HTR-8/SVneo (cell line): ENCODE results near the gene MAGI2.

Experiments
- DNase-seq: peaks from one replicate; pipeline ENCODE4 v3.0.0; 2011; ENCODE audit warnings: low spot score, mixed read lengths; ENCODE audit not compliant: insufficient read length
- FAIRE-seq: peaks from 2 replicates; lab custom pipeline; 2011; peaks lifted over from hg19 to GRCh38; lab: Jason Lieb, UNC

MAGI2 gene

GRCh38 chr7:78168865-78169264, 1284.6 kb downstream of the MAGI2 start:
- FAIRE-seq, result no peak

GRCh38 chr7:78167860-78168259, 1285.6 kb downstream of the MAGI2 start:
- no peak for FAIRE-seq

More at GRCh38 chr7:78168865-78169264, 1284.6 kb downstream of the MAGI2 start:
- no peak for DNase-seq

DNA sequence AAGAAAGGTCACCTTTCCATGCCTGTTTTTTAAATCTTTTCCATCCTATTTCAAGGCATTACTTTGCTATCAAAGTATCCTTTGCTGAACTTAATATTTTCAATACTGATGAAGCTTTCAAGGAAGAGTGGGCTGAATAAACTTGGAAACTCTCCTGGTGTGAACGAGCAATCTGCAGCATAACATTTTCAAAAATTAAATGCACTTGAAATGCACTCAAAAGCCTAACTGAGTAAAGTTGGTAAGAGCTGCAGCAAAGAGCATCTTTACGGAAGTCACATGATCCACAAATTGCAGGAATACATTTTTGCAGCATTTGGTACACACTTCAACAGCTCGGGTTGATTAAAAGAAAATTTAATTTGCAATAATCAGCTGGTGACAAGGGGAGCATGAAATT, 1287.6 kb downstream of the MAGI2 start:
- FAIRE-seq (no peak), DNase-seq (no peak)

More at GRCh38 chr7:78167860-78168259, 1285.6 kb downstream of the MAGI2 start:
- DNase-seq, result no peak

GRCh38 chr7:78165454-78165853, 1288.0 kb downstream of the MAGI2 start:
- DNase-seq (no peak), FAIRE-seq (no peak)

DNA sequence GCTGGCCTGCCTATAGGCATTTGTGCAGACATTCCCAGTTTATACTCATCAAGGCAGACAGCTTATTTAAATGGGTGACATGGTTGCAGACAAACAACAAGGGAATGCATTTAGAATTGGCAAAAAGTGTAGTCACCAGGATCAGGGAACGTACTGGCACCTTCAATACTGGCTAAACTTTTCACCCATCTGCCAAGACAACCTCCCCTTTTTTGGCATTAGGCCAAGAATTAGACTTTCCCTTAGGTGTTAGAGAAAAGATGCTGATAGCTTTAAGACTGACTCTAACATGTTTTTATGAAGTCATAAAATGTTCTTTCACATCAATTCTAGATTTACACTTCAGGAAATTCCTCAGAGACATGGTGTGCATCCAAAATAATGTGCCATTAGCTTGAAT, 1289.0 kb downstream of the MAGI2 start:
- DNase-seq (no peak), FAIRE-seq (no peak)

- FAIRE-seq, result no peak
- DNase-seq, result no peak
Measured at GRCh38 chr7:78161781-78162180, 1291.7 kb downstream of the MAGI2 start.

- no peak for FAIRE-seq
- DNase-seq, result no peak
Measured at GRCh38 chr7:78159545-78159944, 1293.9 kb downstream of the MAGI2 start.

- FAIRE-seq (no peak), DNase-seq (no peak)
Measured at GRCh38 chr7:78153285-78153684, 1300.2 kb downstream of the MAGI2 start.

- no peak for DNase-seq
- FAIRE-seq, result no peak
Measured at GRCh38 chr7:78151229-78151628, 1302.2 kb downstream of the MAGI2 start.

- FAIRE-seq (no peak), DNase-seq (no peak)
Measured at GRCh38 chr7:78149787-78150186, 1303.7 kb downstream of the MAGI2 start.

GRCh38 chr7:78148166-78148894, 1305.1 kb downstream of the MAGI2 start:
- DNase-seq, result no peak
- FAIRE-seq, result no peak

DNA sequence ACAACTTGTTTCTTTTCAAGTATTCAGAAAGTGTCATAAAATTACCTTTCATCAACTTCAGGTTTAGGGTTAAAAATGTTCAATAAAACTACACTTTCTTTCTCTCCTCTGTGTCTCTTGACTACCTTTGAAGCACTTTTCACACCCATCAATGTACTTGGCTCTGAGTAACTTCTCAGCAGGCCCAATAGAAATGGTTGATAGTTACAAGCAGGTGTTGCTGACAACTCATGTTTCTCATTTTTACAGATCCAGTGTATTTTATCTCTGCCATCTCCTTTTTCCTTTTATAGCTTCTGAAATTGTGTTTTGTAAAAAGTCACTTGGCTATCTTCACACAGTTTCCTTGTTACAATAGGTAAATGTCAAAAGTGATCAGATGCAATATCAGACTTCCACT, 1306.9 kb downstream of the MAGI2 start:
- DNase-seq (no peak), FAIRE-seq (no peak)

DNA sequence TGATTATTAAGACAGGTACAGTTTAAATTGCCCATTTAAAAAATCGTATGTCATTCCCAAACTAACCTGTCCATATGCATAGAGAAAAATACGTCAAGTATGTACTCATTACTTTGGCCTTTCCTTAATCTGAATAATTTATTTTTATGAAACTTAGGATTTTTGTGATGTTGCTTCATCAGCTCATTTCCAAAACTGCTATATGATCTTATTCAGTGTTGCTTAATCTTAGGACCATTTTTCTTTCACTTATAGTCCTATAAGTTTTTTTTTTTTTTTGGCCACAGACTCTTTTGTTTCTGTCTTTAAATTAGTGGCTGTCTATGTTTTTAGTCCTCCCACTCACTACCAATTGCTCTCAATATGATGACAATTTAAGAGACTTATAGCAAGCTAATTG, 1309.8 kb downstream of the MAGI2 start:
- FAIRE-seq, result no peak
- DNase-seq, result no peak

GRCh38 chr7:78141522-78142281, 1311.8 kb downstream of the MAGI2 start:
- FAIRE-seq, result no peak

GRCh38 chr7:78140109-78140508, 1313.4 kb downstream of the MAGI2 start:
- no peak for FAIRE-seq

More at GRCh38 chr7:78141522-78142281, 1311.8 kb downstream of the MAGI2 start:
- DNase-seq, result no peak

DNA sequence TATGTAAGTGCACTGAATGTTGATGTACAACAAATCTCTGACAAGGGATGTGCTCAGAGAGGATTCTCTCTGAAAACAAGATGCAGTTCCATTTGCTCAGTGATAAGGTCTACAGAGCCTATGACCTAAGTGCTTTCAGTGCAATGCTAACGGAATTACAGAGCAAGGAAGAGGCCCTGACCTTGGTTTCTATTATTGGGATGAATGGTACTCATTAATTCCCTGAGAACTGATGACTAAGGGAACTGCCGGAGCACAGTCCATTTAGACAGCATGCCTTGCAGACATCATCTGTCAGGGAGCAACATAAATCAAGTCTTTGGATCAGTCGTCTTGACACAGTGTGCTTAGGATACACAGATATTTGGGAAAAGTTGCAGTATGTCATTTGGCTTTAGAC, 1314.1 kb downstream of the MAGI2 start:
- FAIRE-seq (no peak), DNase-seq (peak; percentile 17)

More at GRCh38 chr7:78140109-78140508, 1313.4 kb downstream of the MAGI2 start:
- no peak for DNase-seq

DNA sequence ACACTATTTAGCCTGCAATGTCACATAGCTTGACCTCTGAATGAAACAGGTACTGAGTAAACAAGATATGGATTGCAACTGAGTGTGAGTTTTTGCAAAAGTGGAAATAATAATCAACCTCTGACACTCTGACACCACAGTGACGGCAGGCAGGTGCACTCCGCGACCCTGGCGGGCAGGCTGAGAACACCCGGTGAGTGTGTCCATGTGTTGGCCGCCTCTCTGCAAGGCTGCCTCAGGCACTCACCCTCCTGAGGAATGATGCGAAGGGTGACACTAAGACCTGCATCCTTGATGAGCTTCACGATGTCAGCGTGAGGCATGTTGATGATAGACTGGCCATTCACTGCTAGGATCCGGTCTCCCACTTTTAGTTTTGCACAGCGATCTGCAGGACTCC, 1318.7 kb downstream of the MAGI2 start:
- FAIRE-seq, result no peak
- DNase-seq, result no peak

GRCh38 chr7:78134256-78134655, 1319.2 kb downstream of the MAGI2 start:
- DNase-seq, result peak; percentile 21

GRCh38 chr7:78130446-78131215, 1322.8 kb downstream of the MAGI2 start:
- no peak for DNase-seq
- no peak for FAIRE-seq

More at GRCh38 chr7:78134256-78134655, 1319.2 kb downstream of the MAGI2 start:
- no peak for FAIRE-seq

DNA sequence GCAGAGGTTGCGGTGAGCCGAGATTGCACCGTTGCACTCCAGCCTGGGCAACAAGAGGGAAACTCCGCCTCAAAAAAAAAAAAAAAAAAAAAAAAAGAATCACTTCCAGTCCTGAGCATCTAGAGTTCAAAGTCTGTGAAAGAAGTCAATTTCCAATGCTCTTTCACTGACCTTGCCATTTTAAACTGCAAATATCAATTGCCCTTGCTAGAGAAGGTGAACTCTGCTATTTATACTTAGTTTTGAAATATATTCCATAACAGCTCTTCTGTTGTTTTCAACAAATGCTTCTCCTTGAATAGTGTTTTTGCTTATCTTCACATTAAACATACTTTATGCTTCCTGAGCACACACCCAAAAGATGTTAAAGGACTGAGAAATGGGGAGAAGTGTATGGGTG, 1323.6 kb downstream of the MAGI2 start:
- FAIRE-seq, result no peak

DNA sequence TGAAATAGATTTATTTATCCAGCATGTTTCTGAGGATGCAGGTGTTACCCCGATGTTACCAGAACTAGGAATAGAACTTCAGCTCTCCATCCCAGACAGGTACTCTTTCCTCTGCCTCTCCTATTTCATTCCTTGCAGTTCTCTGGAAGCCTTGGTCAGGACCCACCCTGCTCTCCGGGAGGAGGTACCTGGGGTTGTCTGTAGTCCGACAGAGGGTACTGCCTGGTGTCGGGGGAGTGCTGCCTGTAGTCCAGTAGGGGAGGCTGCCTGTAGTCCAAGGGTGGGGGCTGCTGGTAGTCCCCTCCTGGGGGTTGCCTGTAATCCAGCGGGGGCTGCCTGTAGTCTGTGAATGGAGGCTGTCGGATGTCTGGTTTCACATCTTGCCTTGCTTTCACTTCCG, 1326.5 kb downstream of the MAGI2 start:
- DNase-seq, result no peak
- FAIRE-seq, result no peak

More for the DNA sequence above, 1323.6 kb downstream of the MAGI2 start:
- DNase-seq, result no peak
